Mammary microvascular endothelial cell (primary cell): ENCODE results near the gene KRT75. TPM values are rescaled to one million over a fixed set of nuclear protein-coding genes. Genes with fewer than 3 reads are reported as not detected.

Source experiments
- total RNA-seq: library from RNA; depleted of rRNA; stranded (reverse); fragments of >200 nt; gene quantifications from 2 replicates; pipeline ENCODE4 v1.2.3, GENCODE V29; 2015

The KRT75 gene
- not detected in 2 replicates for total RNA-seq

GRCh38 chr12:52434081-52434733, at the start of gene KRT75:
Gene KRT75, minus strand, starts transcription at chr12:52434371. Its CDS starts 67 bp downstream, at chr12:52434304.

GRCh38 chr12:52473768-52474167, 39.6 kb upstream of the KRT75 start, which contains the start of gene KRT6C:
Gene KRT6C, minus strand, starts transcription at chr12:52473805. Its CDS starts 68 bp downstream, at chr12:52473737.

GRCh38 chr12:52452101-52452500, 17.9 kb upstream of the KRT75 start, which contains the start of gene KRT6B:
Gene KRT6B, minus strand, starts transcription at chr12:52452146. Its CDS starts 68 bp downstream, at chr12:52452078.

GRCh38 chr12:52405922-52406385, 28.2 kb downstream of the KRT75 start, which contains the start of gene KRT82:
Gene KRT82, minus strand, starts transcription at chr12:52406335. Its CDS starts 58 bp downstream, at chr12:52406277.

GRCh38 chr12:52385226-52385702, 48.9 kb downstream of the KRT75 start, which contains the start of gene KRT84:
Gene KRT84, minus strand, starts transcription at chr12:52385652. Its CDS starts 67 bp downstream, at chr12:52385585.

Other genes starting within 250 kb of the KRT75 start
- 1.1 and 1.5 TPM in 2 replicates for gene KRT80, start 242.4 kb downstream of the KRT75 start, total RNA-seq
- gene KRT7, start 201.1 kb downstream of the KRT75 start, total RNA-seq, result 332 and 351 TPM in 2 replicates
- gene KRT86, start 159.7 kb downstream of the KRT75 start, total RNA-seq, result 0.10 TPM in 1 of 2 replicates, not detected in the other
- 0.20 and 0.67 TPM in 2 replicates for gene KRT81, start 142.8 kb downstream of the KRT75 start, total RNA-seq
- gene KRT83, start 113.0 kb downstream of the KRT75 start, total RNA-seq, result not detected in 2 replicates
- not detected in 2 replicates for gene KRT85, start 66.9 kb downstream of the KRT75 start, total RNA-seq
- not detected in 2 replicates for gene KRT84, start 48.7 kb downstream of the KRT75 start, total RNA-seq
- gene KRT82, start 28.0 kb downstream of the KRT75 start, total RNA-seq, result not detected in 2 replicates
- gene KRT6B, start 17.8 kb upstream of the KRT75 start, total RNA-seq, result not detected in 2 replicates
- gene KRT6C, start 39.4 kb upstream of the KRT75 start, total RNA-seq, result not detected in 2 replicates
- not detected in 2 replicates for gene KRT6A, start 58.9 kb upstream of the KRT75 start, total RNA-seq
- gene KRT5, start 86.0 kb upstream of the KRT75 start, total RNA-seq, result not detected in 2 replicates
- gene KRT71, start 118.8 kb upstream of the KRT75 start, total RNA-seq, result under 0.01 TPM in 1 of 2 replicates, not detected in the other
- not detected in 2 replicates for gene KRT74, start 139.5 kb upstream of the KRT75 start, total RNA-seq
- not detected in 2 replicates for gene KRT72, start 167.1 kb upstream of the KRT75 start, total RNA-seq
- not detected in 2 replicates for gene KRT73, start 184.2 kb upstream of the KRT75 start, total RNA-seq
- gene KRT2, start 217.8 kb upstream of the KRT75 start, total RNA-seq, result not detected in 2 replicates
- gene KRT1, start 246.0 kb upstream of the KRT75 start, total RNA-seq, result not detected in 2 replicates